Psoas muscle (tissue), 8 donors: Measurements from ENCODE around the gene PLEKHG4. TPM values are rescaled to one million over a fixed set of nuclear protein-coding genes. Genes with fewer than 3 reads are reported as not detected.

ENCODE experiments used
- ATAC-seq, 4 donors: fragments of 200-7000 bp; cut with Tn5 transposase; one replicate each; pipeline ENCODE4 v1.9.1; 2020; ENCODE audit warnings: moderate library complexity in 3 of 4, mild to moderate bottlenecking in 2 of 4
- DNase-seq, 2 donors: peaks; one replicate each; pipeline ENCODE4 v3.0.0-alpha.2; 2020
- H3K27ac ChIP-seq: fragments of 200-600 bp; one replicate; pipeline ENCODE4 v1.8.0; 2022
- H3K27me3 ChIP-seq, 3 donors: fragments of 200-600 bp in 1 of 3; one replicate each; pipeline versions ENCODE4 v1.6.1 to v1.8.0; 2013 to 2022; ENCODE audit warnings: low read length in 2 of 3, mild to moderate bottlenecking in 2 of 3, moderate library complexity in 1 of 3; ENCODE audit not compliant: insufficient read depth in 3 of 3
- H3K36me3 ChIP-seq, 2 donors: fragments of 200-600 bp in 1 of 2; one replicate each; pipeline versions ENCODE4 v1.6.1 to v1.8.0; 2013 to 2022; ENCODE audit warnings: low read depth in 1 of 2, mild to moderate bottlenecking in 1 of 2, moderate library complexity in 1 of 2; ENCODE audit not compliant: insufficient read depth in 1 of 2
- H3K4me1 ChIP-seq: fragments of 200-600 bp; one replicate; pipeline ENCODE4 v1.8.0; 2022
- H3K4me3 ChIP-seq: fragments of 200-600 bp; one replicate; pipeline ENCODE4 v1.8.0; 2022; ENCODE audit warnings: mild to moderate bottlenecking
- H3K9me3 ChIP-seq: fragments of 200-600 bp; one replicate; pipeline ENCODE4 v1.8.0; 2022
- CTCF ChIP-seq: fragments of 200-600 bp; IDR thresholded peaks from one replicate; pipeline ENCODE4 v1.8.0; 2022; ENCODE audit warnings: antibody characterized with exemption
- WGBS, 3 donors: extraction: QIAGEN DNeasy Blood & Tissue Kit; methylation state at CpG; one replicate each; pipeline versions ENCODE4 v1.1.6 to v1.1.7; 2013; 5-methylcytosine and 5-hydroxymethylcytosine counted together
- intact Hi-C, 2 donors: fragments of 100-400 bp; cut with DNase I; formaldehyde crosslinking; loops; one replicate each; pipeline versions ENCODE4 v1.11.0 to v1.14.2; 2022
- polyA plus RNA-seq, 3 donors: library from polyadenylated mRNA; stranded (reverse); fragments of 200-250 nt; gene quantifications; one replicate each; pipeline ENCODE4 v1.2.3, GENCODE V29; 2013
- total RNA-seq, 4 donors: library from RNA; stranded (reverse); fragmentation: NEBNext Ultra II Directional in 2 of 4; extraction: Animal tissue kit (Norgen Biotek cat#: 25700) in 2 of 4; gene quantifications; one replicate each; pipeline versions ENCODE4 v1.2.1 to v1.2.4, GENCODE V29; 2021 to 2023
- donor health status: healthy with polysubstance abuse.
- donor health status: DM: no; HTN: no; CAD: no; lungs with moderate emphysema.
- donor health status: Bipolar disorder and iron deficiency.
- donor health status: healthy.
- donor health status: DM: yes; HTN: yes; CAD: no.
- donor health status: DM: no; HTN: no; CAD: no.
- donor health status: DM: no; HTN: no; CAD: no.
- donor health status: DM: yes; HTN: yes; CAD: no.

Gene PLEKHG4
- total and polyA plus RNA-seq, 7 donors: 0.28 to 1.9 (median 0.98) TPM

- WGBS, 3 donors: 80 to 88% (median 87%) methylated on average over 7 of the region's 7 CpGs
- no peaks in the 10 kb centered on the region for H3K36me3 ChIP-seq
- H3K4me3 ChIP-seq: no peak overlapping the region
- intact Hi-C loops: no loop called here
- no peak for TF ChIP-seq CTCF
- no peaks in the 10 kb centered on the region for H3K27me3 ChIP-seq
- ATAC-seq (no peak), DNase-seq (no peak)
- H3K9me3 ChIP-seq: no peaks in the 10 kb centered on the region
- H3K27ac ChIP-seq: no peak overlapping the region
- H3K4me1 ChIP-seq: no peaks in the 10 kb centered on the region
Measured at GRCh38 chr16:67291461-67291860, 12.1 kb downstream of the PLEKHG4 start.

DNA sequence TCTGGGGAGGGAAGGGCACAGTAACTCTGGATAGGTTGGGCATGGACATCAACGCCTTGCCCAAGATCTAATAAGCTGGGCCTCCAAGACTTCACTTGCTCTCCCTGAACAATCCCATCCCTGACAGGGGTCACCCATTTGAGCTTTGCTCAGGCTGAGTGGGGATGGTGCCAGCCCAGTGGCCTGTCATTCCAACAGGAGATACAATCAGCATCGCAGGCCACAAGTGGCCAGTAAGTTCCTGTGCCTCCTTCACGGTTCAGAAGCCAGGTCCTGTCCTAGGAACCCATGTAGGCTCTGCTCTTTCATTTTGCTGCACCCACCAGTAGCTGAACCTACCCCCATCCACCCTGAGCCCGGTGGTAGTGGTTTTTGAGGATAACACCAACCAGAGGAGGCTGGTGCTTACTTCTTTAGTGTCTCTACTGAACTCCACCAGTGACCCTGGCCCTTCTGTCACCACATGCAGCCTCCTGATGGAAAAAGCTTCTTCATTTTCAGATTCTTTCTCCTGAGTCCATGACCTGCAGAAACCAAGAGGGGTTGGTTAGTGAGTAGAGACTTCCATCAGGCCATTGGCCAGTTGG lies 14.9 kb downstream of the PLEKHG4 start:
- intact Hi-C loops: no loop called here
- no peak for TF ChIP-seq CTCF

GRCh38 chr16:67294938-67295361 lies 15.6 kb downstream of the PLEKHG4 start:
- no peaks in the 10 kb centered on the region for H3K9me3 ChIP-seq
- TF ChIP-seq CTCF: no peak
- H3K4me3 ChIP-seq: no peak overlapping the region
- no peaks in the 10 kb centered on the region for H3K4me1 ChIP-seq
- WGBS, 3 donors: 40 to 53% (median 45%) methylated on average over 7 of the region's 7 CpGs
- intact Hi-C loops: no loop called here
- H3K36me3 ChIP-seq: no peaks in the 10 kb centered on the region
- DNase-seq: no peak
- H3K27me3 ChIP-seq: no peaks in the 10 kb centered on the region
- no peak overlapping the region for H3K27ac ChIP-seq
- no peak for ATAC-seq

More for the DNA sequence above, 14.9 kb downstream of the PLEKHG4 start:
- no peak overlapping the region for H3K4me3 ChIP-seq
- ATAC-seq: no peak
- WGBS, 3 donors: 84 to 90% (median 87%) methylated on average over 4 of the region's 4 CpGs
- H3K36me3 ChIP-seq: no peaks in the 10 kb centered on the region
- H3K9me3 ChIP-seq: no peaks in the 10 kb centered on the region
- H3K27ac ChIP-seq: no peak overlapping the region
- DNase-seq: no peak
- H3K4me1 ChIP-seq: no peaks in the 10 kb centered on the region
- no peaks in the 10 kb centered on the region for H3K27me3 ChIP-seq

- Histone ChIP-seq H3K36me3 (no peaks in the 10 kb centered on the region), H3K27me3 (no peaks in the 10 kb centered on the region), H3K9me3 (no peaks in the 10 kb centered on the region), H3K4me3 (no peak overlapping the region), H3K27ac (no peak overlapping the region), H3K4me1 (no peaks in the 10 kb centered on the region)
- DNase-seq (no peak), ATAC-seq (no peak)
- no peak for TF ChIP-seq CTCF
- intact Hi-C loops: no loop called here
- 67 to 84% (median 73%) methylated on average over 3 of the region's 3 CpGs for WGBS, 3 donors
Measured at GRCh38 chr16:67296420-67296819, 17.1 kb downstream of the PLEKHG4 start.

GRCh38 chr16:67298277-67298676 lies 18.9 kb downstream of the PLEKHG4 start:
- TF ChIP-seq CTCF: no peak
- Histone ChIP-seq H3K4me1 (no peaks in the 10 kb centered on the region), H3K9me3 (no peaks in the 10 kb centered on the region), H3K4me3 (no peak overlapping the region), H3K36me3 (no peaks in the 10 kb centered on the region), H3K27ac (no peak overlapping the region), H3K27me3 (no peaks in the 10 kb centered on the region)
- 92 to 96% (median 94%) methylated on average over 9 of the region's 9 CpGs for WGBS, 3 donors
- no peak for ATAC-seq
- no peak for DNase-seq
- intact Hi-C loops: no loop called here
